CD14-positive monocyte (primary cell): ENCODE results near the gene KLHDC7B. TPM values are rescaled to one million over a fixed set of nuclear protein-coding genes. Genes with fewer than 3 reads are reported as not detected.

Experiments used
- DNase-seq, 3 donors: peaks; one replicate each; pipeline ENCODE4 v3.0.0-alpha.2; 2011 to 2022
- H2AFZ ChIP-seq: 2 replicates; pipeline ENCODE4 v1.6.0; 2012; ENCODE audit warnings: mild to moderate bottlenecking, low read depth, low read length, inconsistent platforms; ENCODE audit not compliant: insufficient read depth, poor library complexity, severe bottlenecking
- H3K27ac ChIP-seq, 2 donors: 1 replicate in 1 of 2; 2 replicates in 1 of 2; pipeline ENCODE4 v1.5.1; 2012 to 2013; ENCODE audit warnings: low read length in 2 of 2, control low read depth in 1 of 2, inconsistent platforms in 1 of 2, low read depth in 1 of 2, mild to moderate bottlenecking in 1 of 2
- H3K27me3 ChIP-seq, 2 donors: one replicate each; pipeline versions ENCODE4 v1.6.0 to v1.6.1; 2011 to 2013; ENCODE audit warnings: low read length in 2 of 2; ENCODE audit not compliant: control insufficient read depth in 2 of 2, insufficient read depth in 2 of 2
- H3K36me3 ChIP-seq, 2 donors: replicated peaks in 1 of 2; 1 replicate in 1 of 2; 2 replicates in 1 of 2; pipeline versions ENCODE4 v1.5.1 to v1.6.1; 2012 to 2013; ENCODE audit warnings: low read length in 2 of 2, control low read depth in 1 of 2, inconsistent platforms in 1 of 2, mild to moderate bottlenecking in 1 of 2; ENCODE audit not compliant: insufficient read depth in 2 of 2, control insufficient read depth in 1 of 2
- H3K4me1 ChIP-seq, 2 donors: 1 replicate in 1 of 2; 2 replicates in 1 of 2; pipeline versions ENCODE4 v1.5.1 to v1.6.1; 2012 to 2013; ENCODE audit warnings: low read length in 2 of 2, control low read depth in 1 of 2, inconsistent platforms in 1 of 2, mild to moderate bottlenecking in 1 of 2, moderate library complexity in 1 of 2; ENCODE audit not compliant: insufficient read depth in 2 of 2, control insufficient read depth in 1 of 2
- H3K4me2 ChIP-seq: replicated peaks from 2 replicates; pipeline ENCODE3; 2012; ENCODE audit warnings: low read length, moderate library complexity, mild to moderate bottlenecking; ENCODE audit not compliant: poor library complexity, severe bottlenecking; ENCODE audit errors: extremely low read depth
- H3K4me3 ChIP-seq, 3 experiments: fragments of 200-600 bp in 1 of 3; sonication (generic) in 1 of 3; replicated peaks in 1 of 3; 1 replicate in 2 of 3; 2 replicates in 1 of 3; pipeline ENCODE4 v1.5.1; 2011 to 2013; ENCODE audit warnings: low read length in 3 of 3, mild to moderate bottlenecking in 3 of 3, control low read depth in 2 of 3, low read depth in 2 of 3, inconsistent platforms in 1 of 3, moderate library complexity in 1 of 3
- H3K79me2 ChIP-seq: 2 replicates; pipeline ENCODE4 v1.6.0; 2012; ENCODE audit warnings: mild to moderate bottlenecking, control low read depth, inconsistent platforms, low read length, moderate library complexity; ENCODE audit not compliant: insufficient read depth
- H3K9ac ChIP-seq: 2 replicates; pipeline ENCODE4 v1.6.0; 2017; ENCODE audit warnings: low read length, mild to moderate bottlenecking; ENCODE audit not compliant: insufficient read depth, poor library complexity, severe bottlenecking
- H3K9me3 ChIP-seq, 2 donors: replicated peaks in 1 of 2; 1 replicate in 1 of 2; 2 replicates in 1 of 2; pipeline versions ENCODE4 v1.5.1 to v1.6.1; 2012 to 2013; ENCODE audit warnings: low read length in 2 of 2, control low read depth in 1 of 2; ENCODE audit not compliant: control insufficient read depth in 1 of 2, insufficient read depth in 1 of 2
- H4K20me1 ChIP-seq: 2 replicates; pipeline ENCODE4 v1.6.0; 2012; ENCODE audit warnings: mild to moderate bottlenecking, low read length, control low read depth, moderate library complexity; ENCODE audit not compliant: insufficient read depth
- H3K27ac Mint-ChIP-seq, 7 donors: one replicate each; pipeline ENCODE4 v1.8.0; 2020; ENCODE audit warnings: mild to moderate bottlenecking in 7 of 7, mixed read lengths in 7 of 7, moderate library complexity in 6 of 7, inconsistent platforms in 2 of 7
- H3K27me3 Mint-ChIP-seq, 3 donors: one replicate each; pipeline ENCODE4 v1.8.0; 2021 to 2022; ENCODE audit warnings: low read depth in 3 of 3, mild to moderate bottlenecking in 3 of 3, mixed read lengths in 3 of 3, moderate library complexity in 3 of 3, inconsistent platforms in 1 of 3
- H3K36me3 Mint-ChIP-seq, 2 donors: one replicate each; pipeline ENCODE4 v1.8.0; 2020; ENCODE audit warnings: mixed read lengths in 2 of 2, inconsistent platforms in 1 of 2, mild to moderate bottlenecking in 1 of 2
- H3K4me1 Mint-ChIP-seq: one replicate; pipeline ENCODE4 v1.8.0; 2020; ENCODE audit warnings: mild to moderate bottlenecking, mixed read lengths
- H3K4me3 Mint-ChIP-seq, 2 donors: one replicate each; pipeline ENCODE4 v1.8.0; 2020; ENCODE audit warnings: mild to moderate bottlenecking in 2 of 2, mixed read lengths in 2 of 2, moderate library complexity in 1 of 2
- H3K9me3 Mint-ChIP-seq, 7 donors: one replicate each; pipeline ENCODE4 v1.8.0; 2020 to 2022; ENCODE audit warnings: mixed read lengths in 7 of 7, mild to moderate bottlenecking in 6 of 7, moderate library complexity in 6 of 7, inconsistent platforms in 2 of 7
- CTCF ChIP-seq: fragments of 200-600 bp; IDR thresholded peaks from one replicate; pipeline ENCODE4 v1.8.0; 2022; ENCODE audit warnings: antibody characterized with exemption, mild to moderate bottlenecking
- WGBS: methylation state at CpG from one replicate; pipeline ENCODE4 v1.1.5; 2013; ENCODE audit warnings: missing lambda C conversion rate; ENCODE audit not compliant: insufficient coverage; 5-methylcytosine and 5-hydroxymethylcytosine counted together
- intact Hi-C, 2 donors: fragments of 100-400 bp; cut with micrococcal nuclease; formaldehyde crosslinking; loops; one replicate each; pipeline versions ENCODE4 v1.15.0 to v1.15.1; 2023
- polyA plus RNA-seq, 3 donors: library from polyadenylated mRNA; depleted of rRNA in 1 of 3; unstranded in 2 of 3; stranded (reverse) in 1 of 3; fragments of 300-500 nt in 2 of 3; fragments of >200 nt in 1 of 3; fragmentation: Illumina TruSeq in 2 of 3; gene quantifications; 1 replicate in 2 of 3; 2 replicates in 1 of 3; pipeline ENCODE4 v1.2.3, GENCODE V29; 2012 to 2021

Gene KLHDC7B
- polyA plus RNA-seq, 3 donors: 0.88 to 4.3 (median 1.4) TPM

- Histone ChIP-seq H2AFZ (no peak overlapping the region), H3K4me3 (no peak overlapping the region), H3K27me3 (no peaks in the 10 kb centered on the region), H3K9ac (no peak overlapping the region), H3K9me3 (no peaks in the 10 kb centered on the region), H4K20me1 (no peaks in the 10 kb centered on the region), H3K4me2 (no peak overlapping the region), H3K4me1 (peaks cover 6 to 7% of the 10 kb centered on the region in 2 donors), H3K27ac (no peak overlapping the region), H3K79me2 (no peaks in the 10 kb centered on the region), H3K36me3 (peaks cover 31 to 70% of the 10 kb centered on the region in 2 donors)
- intact Hi-C loops: no loop called here
- no peak for DNase-seq
- no peak overlapping the region for H3K4me3 Mint-ChIP-seq
- no peak for TF ChIP-seq CTCF
- H3K9me3 Mint-ChIP-seq: no peaks in the 10 kb centered on the region
- H3K27ac Mint-ChIP-seq: no peak overlapping the region
- peaks cover 46 to 80% of the 10 kb centered on the region in 2 donors for H3K36me3 Mint-ChIP-seq
- H3K4me1 Mint-ChIP-seq: peaks cover 8% of the 10 kb centered on the region
- peaks cover 0 to 7% (median 4%) of the 10 kb centered on the region in 3 donors for H3K27me3 Mint-ChIP-seq
- WGBS: 100% methylated on average over 5 of the region's 11 CpGs
Observed at GRCh38 chr22:50572965-50573364, 27.3 kb downstream of the KLHDC7B start.

GRCh38 chr22:50573491-50574382 is 28.0 kb downstream of the KLHDC7B start:
- no peak overlapping the region for H3K9ac ChIP-seq
- peaks cover 4% of the 10 kb centered on the region for H4K20me1 ChIP-seq
- no peaks in the 10 kb centered on the region for H3K79me2 ChIP-seq
- no peak overlapping the region for H3K27ac ChIP-seq
- TF ChIP-seq CTCF: no peak
- no peaks in the 10 kb centered on the region for H3K9me3 ChIP-seq
- Mint-ChIP-seq H3K9me3 (no peaks in the 10 kb centered on the region), H3K27ac (no peak overlapping the region), H3K27me3 (peaks cover 0 to 11% (median 8%) of the 10 kb centered on the region in 3 donors), H3K36me3 (peaks cover 46 to 75% of the 10 kb centered on the region in 2 donors), H3K4me1 (peaks cover 13% of the 10 kb centered on the region), H3K4me3 (no peak overlapping the region)
- H2AFZ ChIP-seq: no peak overlapping the region
- H3K27me3 ChIP-seq: no peaks in the 10 kb centered on the region
- intact Hi-C loops: no loop called here
- no peak for DNase-seq
- WGBS: 93% methylated on average over 24 of the region's 26 CpGs
- no peak overlapping the region for H3K4me3 ChIP-seq
- no peak overlapping the region for H3K4me2 ChIP-seq
- H3K4me1 ChIP-seq: peaks cover 11 to 14% of the 10 kb centered on the region in 2 donors
- H3K36me3 ChIP-seq: peaks cover 27 to 67% of the 10 kb centered on the region in 2 donors
